Suprapubic skin (tissue), 4 donors: ENCODE measurements around the gene E2F4. TPM values are rescaled to one million over a fixed set of nuclear protein-coding genes. Genes with fewer than 3 reads are reported as not detected.

Source experiments
- DNase-seq, 2 donors: peaks; one replicate each; pipeline ENCODE4 v3.0.0-alpha.2; 2019; ENCODE audit warnings: low spot score in 2 of 2
- H3K27ac ChIP-seq: fragments of 200-600 bp; sonication (generic); one replicate; pipeline ENCODE4 v1.5.1; 2019
- H3K27me3 ChIP-seq: fragments of 200-600 bp; sonication (generic); one replicate; pipeline ENCODE4 v1.5.1; 2019
- H3K36me3 ChIP-seq: fragments of 200-600 bp; sonication (generic); one replicate; pipeline ENCODE4 v1.5.1; 2019
- H3K4me1 ChIP-seq: fragments of 200-600 bp; sonication (generic); one replicate; pipeline ENCODE4 v1.5.1; 2019
- H3K4me3 ChIP-seq: fragments of 200-600 bp; sonication (generic); one replicate; pipeline ENCODE4 v1.5.1; 2019; ENCODE audit warnings: mild to moderate bottlenecking
- H3K9me3 ChIP-seq: fragments of 200-600 bp; sonication (generic); one replicate; pipeline ENCODE4 v1.5.1; 2019
- CTCF ChIP-seq, 2 donors: fragments of 200-600 bp in 1 of 2; fragments of 450-650 bp in 1 of 2; sonication (generic) in 1 of 2; IDR thresholded peaks; one replicate each; pipeline ENCODE4 v1.5.1; 2016 to 2019; ENCODE audit warnings: antibody characterized with exemption in 2 of 2, mild to moderate bottlenecking in 1 of 2, moderate library complexity in 1 of 2
- EP300 ChIP-seq: sonication (generic); formaldehyde crosslinking; IDR thresholded peaks from one replicate; pipeline ENCODE4 v1.6.1; 2017; ENCODE audit warnings: antibody characterized with exemption
- POLR2A ChIP-seq, 2 donors: fragments of 450-650 bp; IDR thresholded peaks; one replicate each; pipeline ENCODE4 v1.6.1; 2017; ENCODE audit warnings: antibody characterized with exemption in 2 of 2, mild to moderate bottlenecking in 2 of 2, moderate library complexity in 2 of 2
- POLR2AphosphoS5 ChIP-seq, 3 donors: sonication (generic); formaldehyde crosslinking; IDR thresholded peaks; one replicate each; pipeline ENCODE4 v1.6.1; 2017; ENCODE audit warnings: antibody characterized with exemption in 3 of 3
- WGBS: methylation state at CpG from one replicate; pipeline ENCODE4 v1.1.5; 2018; 5-methylcytosine and 5-hydroxymethylcytosine counted together
- total RNA-seq, 4 donors: library from RNA; depleted of rRNA; stranded (reverse); fragments of >200 nt; gene quantifications; one replicate each; pipeline ENCODE4 v1.1.0, GENCODE V29; 2016

E2F4 gene
- total RNA-seq, 4 donors from 2014 or later: 92.6 to 106 (median 96.8) TPM

- TF ChIP-seq POLR2A (IDR thresholded peaks at IDR 0.05): no peak
- no peak for TF ChIP-seq EP300
- no peak for TF ChIP-seq CTCF (IDR thresholded peaks at IDR 0.05)
- TF ChIP-seq POLR2AphosphoS5 (IDR thresholded peaks at IDR 0.05): no peak
- peaks cover 53% of the 10 kb centered on the region for H3K4me1 ChIP-seq
- no peaks in the 10 kb centered on the region for H3K9me3 ChIP-seq
- WGBS: 74% methylated on average over 3 of the region's 4 CpGs
- H3K36me3 ChIP-seq: peaks cover 41% of the 10 kb centered on the region
- H3K27me3 ChIP-seq: no peaks in the 10 kb centered on the region
- peak overlapping the region; percentile 76 for H3K27ac ChIP-seq
- DNase-seq: no peak
- H3K4me3 ChIP-seq: no peak overlapping the region
Measured at GRCh38 chr16:67240506-67240905, 48.6 kb downstream of the E2F4 start.

DNA sequence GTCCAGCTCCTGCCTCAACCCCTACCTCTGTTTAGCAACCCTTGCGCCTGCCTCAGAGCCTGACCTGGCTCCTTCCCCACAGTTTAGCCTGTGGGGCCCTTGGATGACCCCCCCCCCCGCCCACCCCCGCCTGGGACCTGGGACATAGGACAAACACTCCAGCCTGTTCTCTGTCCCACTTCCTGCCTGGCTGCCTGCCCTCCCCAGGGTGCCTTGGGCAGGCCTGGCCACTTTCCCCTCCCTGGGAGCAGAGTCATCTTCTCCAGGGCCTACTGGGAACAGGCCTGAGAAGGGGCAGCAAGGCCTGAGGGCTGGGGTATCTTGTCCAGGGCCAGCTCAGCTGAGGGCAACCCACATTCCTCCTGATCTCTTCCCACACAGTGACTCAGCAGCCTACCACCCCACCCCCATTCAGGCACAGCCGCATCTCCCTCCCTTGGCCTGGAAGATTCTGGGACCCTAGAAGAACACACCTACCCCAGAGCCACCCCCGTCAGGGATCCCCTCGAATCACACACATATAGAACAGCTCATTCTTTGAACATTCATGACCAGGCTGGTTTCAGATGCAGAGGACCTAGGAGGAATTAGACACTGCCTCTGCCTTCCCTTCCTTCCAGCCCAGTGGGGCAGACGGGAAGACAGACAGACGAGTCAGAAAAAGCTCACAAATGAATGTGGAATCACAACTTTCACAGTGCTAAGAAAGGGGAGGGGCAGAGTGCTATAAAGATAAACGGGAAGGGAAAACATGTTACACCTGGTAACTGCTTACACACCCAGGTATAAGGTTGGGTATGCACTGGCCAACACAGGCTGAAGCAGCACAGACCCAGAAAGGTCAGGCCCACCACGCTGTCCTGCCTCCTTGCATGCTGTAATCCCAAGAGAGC is 49.3 kb downstream of the E2F4 start:
- H3K4me3 ChIP-seq: no peak overlapping the region
- TF ChIP-seq POLR2A (IDR thresholded peaks at IDR 0.05) (no peak), CTCF (IDR thresholded peaks at IDR 0.05) (no peak), POLR2AphosphoS5 (IDR thresholded peaks at IDR 0.05) (no peak), EP300 (no peak)
- peaks cover 34% of the 10 kb centered on the region for H3K36me3 ChIP-seq
- peaks cover 61% of the 10 kb centered on the region for H3K4me1 ChIP-seq
- H3K27ac ChIP-seq: peak overlapping the region; percentile 76
- WGBS: 53% methylated on average over 7 of the region's 10 CpGs
- H3K27me3 ChIP-seq: no peaks in the 10 kb centered on the region
- no peaks in the 10 kb centered on the region for H3K9me3 ChIP-seq
- DNase-seq: no peak

DNA sequence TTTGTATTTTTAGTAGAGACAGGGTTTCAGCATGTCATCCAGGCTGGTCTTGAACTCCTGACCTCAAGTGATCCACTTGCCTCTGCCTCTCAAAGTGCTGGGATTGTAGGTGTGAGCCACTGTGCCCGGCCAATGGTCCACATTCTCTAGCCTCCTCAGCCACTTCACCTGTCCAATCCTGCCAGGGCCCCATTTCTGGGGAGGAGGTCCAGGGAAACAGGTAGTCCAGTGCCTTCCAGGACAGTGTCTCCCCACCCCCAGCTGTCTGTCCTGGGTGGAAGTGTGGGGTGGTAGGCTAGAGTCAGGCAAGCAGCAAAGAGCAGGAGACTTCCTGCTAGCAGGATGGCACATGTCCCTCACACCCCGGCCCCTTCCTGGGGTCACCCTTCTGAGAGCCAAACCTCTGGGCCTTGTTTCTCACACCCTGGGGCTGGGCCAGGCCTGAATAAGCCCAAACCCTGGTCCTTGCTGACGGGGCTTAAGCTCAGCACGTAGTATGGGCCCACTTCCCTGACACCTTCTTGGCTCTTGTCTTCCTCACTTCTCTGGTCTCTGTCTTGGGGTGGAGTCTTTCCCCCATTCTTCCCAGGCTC is 50.3 kb downstream of the E2F4 start:
- peaks cover 24% of the 10 kb centered on the region for H3K36me3 ChIP-seq
- no peak for DNase-seq
- H3K27me3 ChIP-seq: no peaks in the 10 kb centered on the region
- H3K4me3 ChIP-seq: no peak overlapping the region
- H3K4me1 ChIP-seq: peaks cover 71% of the 10 kb centered on the region
- H3K27ac ChIP-seq: no peak overlapping the region
- TF ChIP-seq POLR2A (IDR thresholded peaks at IDR 0.05) (no peak), EP300 (no peak), POLR2AphosphoS5 (IDR thresholded peaks at IDR 0.05) (no peak), CTCF (IDR thresholded peaks at IDR 0.05) (no peak)
- no peaks in the 10 kb centered on the region for H3K9me3 ChIP-seq
- WGBS: 73% methylated on average over 4 of the region's 4 CpGs

GRCh38 chr16:67243481-67243880 is 51.5 kb downstream of the E2F4 start:
- no peak for DNase-seq
- peaks cover 83% of the 10 kb centered on the region for H3K4me1 ChIP-seq
- no peaks in the 10 kb centered on the region for H3K9me3 ChIP-seq
- no peak overlapping the region for H3K4me3 ChIP-seq
- H3K27me3 ChIP-seq: peaks cover 4% of the 10 kb centered on the region
- peaks cover 12% of the 10 kb centered on the region for H3K36me3 ChIP-seq
- TF ChIP-seq POLR2AphosphoS5 (IDR thresholded peaks at IDR 0.05): no peak
- no peak for TF ChIP-seq EP300
- TF ChIP-seq POLR2A (IDR thresholded peaks at IDR 0.05): no peak
- no peak for TF ChIP-seq CTCF (IDR thresholded peaks at IDR 0.05)
- H3K27ac ChIP-seq: peak overlapping the region; percentile 85
- 67% methylated on average over 4 of the region's 4 CpGs for WGBS
